HUDEP-2 (cell line): ENCODE data around the gene BSG.

Experiments
- DNase-seq, 76 experiments: peaks; one replicate each; lab custom pipeline; 2025; ENCODE audit not compliant: unreplicated experiment in 76 of 76; lab: John Stamatoyannopoulos, UW

The BSG gene

DNA sequence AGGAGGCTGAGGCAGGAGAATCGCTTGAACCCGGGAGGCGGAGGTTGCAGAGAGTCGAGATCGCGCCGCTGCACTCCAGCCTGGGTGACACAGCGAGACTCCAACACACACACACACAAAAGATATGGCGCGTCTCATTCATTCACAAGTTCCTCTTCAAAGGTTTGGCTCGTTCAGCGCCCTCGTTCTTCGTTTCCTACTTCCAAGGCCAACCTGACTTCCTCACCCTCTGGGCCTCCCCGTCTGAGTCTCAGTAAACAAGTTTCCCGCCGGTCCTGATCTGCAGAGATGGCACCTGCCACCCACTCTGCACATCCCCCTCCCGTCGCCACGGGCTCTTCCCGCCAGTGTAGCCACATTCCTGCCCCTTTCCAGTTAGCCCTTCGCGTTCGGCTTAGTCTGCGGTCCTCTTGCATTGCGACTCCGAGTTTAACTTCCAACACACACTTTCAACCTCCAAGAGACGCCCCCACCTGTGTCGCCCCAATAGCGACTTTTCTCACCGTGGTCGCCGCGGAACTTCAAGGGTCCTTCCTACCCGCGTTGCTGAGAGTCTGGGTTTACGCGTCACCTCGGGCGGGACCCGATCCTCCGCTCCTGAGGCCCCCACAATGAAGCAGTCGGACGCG lies 1.3 kb upstream of the BSG start:
- DNase-seq, result peak in 61 of 76 experiments; percentile 40 to 96 (median 68)

DNA sequence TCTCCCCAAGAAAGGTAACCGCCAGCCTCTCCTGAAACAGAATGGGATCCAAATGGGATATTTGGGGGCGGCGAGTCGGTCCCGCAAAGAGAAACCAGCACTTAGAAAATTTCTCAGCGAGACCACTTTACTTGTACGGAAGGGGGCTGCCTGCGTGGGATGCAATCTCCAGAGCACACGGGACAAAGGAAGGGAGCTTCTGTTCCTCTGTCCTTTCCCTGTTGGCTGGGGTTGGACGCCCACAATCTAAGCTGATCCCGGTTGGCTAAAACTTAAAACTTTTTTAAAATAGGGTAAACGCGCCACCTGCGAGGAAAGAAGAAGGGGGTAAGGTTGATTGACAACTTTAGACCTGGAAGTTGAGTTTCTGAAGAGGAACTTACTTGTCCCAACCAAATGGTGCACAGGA lies 826 bp upstream of the BSG start:
- DNase-seq, result peak in 46 of 76 experiments; percentile 12 to 83 (median 61)

DNA sequence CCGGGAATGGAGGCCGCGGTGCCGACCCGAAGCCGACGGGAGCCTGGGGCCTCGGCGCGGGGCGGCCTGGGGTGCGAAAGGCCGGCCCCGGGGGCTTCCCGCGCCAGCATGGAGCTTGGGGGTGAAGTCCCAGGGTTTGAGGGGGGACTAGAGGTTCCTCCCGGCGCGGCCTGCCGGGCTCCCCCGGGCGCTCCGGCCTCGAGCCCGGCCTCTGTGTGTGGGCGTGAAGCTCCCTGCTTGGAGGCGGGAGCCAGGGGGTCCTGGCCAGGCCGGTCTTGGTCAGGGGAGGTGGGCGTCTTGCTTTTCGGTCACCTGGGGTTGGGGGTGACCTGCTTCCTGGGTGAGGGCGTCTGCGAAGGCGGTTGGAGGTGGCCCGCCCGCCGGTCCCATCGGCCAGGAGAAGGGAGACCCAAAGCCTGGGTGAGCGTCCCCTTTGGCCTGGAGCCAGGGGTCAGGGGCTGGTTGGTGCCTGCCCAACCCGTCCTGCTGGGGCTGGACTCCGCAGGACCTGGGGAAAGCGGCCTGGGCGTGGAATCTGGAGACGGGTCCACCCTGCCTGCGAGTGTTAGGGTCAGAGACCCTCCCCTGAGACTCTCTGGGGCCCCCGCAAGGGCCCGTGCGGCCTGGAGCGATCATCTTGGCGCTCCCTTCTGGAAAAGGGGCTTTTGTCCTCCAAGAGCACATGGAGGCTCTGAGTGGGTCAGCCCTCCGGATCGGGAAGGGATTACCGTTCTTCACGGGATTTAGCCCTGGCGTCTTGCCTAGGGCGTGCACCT lies 535 bp downstream of the BSG start:
- DNase-seq, result peak in 35 of 76 experiments; percentile 15 to 77 (median 39)

DNA sequence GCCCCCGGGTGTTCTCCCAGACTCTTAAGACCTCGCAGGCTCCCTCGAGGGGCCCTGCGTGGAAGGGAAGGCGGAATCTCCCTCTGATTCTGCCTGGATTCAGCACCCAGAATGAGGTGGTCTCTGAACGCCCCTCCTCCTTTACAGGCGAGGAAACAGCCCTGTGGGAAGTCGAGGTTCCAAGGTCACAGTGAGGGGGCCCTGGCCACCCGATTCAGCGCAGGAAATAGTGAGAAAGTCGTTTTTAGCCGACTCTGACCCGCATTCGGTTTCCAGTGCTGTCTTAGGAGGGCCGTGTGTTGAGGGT lies 1.1 kb downstream of the BSG start:
- peak in 3 of 76 experiments; percentile 18 to 31 (median 28) for DNase-seq

DNA sequence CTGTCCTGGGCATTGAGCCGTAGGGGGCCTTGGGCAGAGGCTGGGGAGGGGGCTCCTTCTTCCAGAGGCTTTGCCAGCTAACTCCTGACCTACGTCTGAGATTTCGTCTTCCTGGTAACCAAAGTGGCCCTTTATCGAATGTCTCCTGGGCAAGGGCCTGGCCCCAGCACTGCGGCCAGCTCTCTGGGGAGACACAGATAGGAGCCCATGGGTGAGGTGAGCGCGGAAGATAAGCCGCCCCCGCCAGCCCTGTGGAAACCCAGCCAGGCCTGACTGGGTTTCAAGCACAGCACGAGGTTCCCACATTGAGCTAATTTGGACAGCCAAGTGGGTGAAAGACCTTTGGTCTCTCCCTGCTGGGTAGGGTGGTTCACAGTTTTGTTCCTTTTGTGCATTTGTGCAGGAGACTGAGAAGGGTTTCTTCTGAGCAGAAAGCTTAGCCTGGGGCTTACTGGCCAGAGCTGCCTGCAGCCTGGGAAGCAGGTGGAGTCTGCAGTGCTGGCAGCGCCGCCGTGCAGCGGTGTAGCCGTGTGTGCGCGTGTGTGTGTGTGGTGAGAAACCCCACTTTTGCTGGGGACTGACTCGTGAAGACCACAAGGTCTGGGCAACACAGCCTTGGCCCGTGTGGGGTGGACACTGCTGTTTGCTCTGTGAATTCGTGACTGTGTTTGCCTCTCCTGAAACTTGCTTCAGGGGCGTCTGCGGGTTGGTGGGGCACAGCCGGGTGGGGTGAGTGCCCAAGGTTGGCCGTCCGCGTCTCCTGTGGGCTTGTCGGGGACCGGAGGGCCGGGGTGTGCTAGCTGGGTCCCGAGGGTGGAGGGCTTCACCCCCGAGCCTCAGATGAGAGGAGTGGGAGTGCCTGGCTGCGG lies 2.5 kb downstream of the BSG start:
- DNase-seq, result peak in 75 of 76 experiments; percentile 70 to 98 (median 95)

DNA sequence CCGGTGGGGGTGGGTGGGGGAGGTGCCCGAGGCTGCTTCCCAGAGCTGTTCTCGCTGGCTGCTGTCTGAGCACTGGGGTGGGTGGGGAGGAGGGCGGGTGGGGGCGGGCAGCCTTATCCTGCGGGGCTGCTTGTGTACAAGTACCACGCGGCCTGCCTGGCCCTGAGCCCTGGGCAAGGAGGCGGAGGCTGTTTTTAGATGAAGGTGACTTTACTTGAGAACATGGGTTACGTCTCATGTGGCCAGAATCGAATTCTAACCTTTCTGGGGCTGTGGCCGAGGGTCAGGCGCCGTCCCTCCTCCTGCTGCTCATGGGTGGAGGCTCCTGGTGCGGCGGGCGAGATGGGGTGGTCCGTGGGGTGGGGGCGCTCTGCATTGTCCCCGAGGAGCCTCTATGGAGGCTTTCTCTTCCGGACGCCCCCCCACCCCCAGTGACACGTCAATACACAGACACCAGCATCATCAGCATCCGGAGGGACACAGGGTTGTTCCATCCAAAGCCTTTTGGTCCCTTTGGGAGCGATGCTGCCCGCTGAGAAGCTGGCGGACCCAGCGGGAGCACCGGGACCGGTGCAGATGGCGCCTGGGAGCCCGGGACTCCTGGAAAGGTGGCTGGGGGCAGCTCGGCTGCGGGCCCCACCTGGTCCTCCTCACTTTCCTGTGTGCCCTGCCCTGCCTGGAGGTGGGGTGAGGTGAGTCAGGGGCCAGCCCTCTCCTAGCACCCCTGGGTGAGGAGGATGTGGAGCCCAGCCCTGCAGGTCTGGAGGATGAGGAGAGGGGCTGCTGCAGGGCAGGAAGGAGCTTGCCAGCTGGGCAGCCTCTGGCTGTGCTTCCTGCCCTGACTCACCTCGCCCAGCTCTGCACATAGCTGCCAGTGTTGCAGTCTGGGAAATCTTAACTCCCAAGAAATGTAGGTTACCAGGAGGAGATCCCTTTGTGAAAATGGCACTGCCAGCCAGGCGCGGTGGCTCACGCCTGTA lies 3.4 kb downstream of the BSG start:
- DNase-seq, result peak in 73 of 76 experiments; percentile 62 to 97 (median 91)

DNA sequence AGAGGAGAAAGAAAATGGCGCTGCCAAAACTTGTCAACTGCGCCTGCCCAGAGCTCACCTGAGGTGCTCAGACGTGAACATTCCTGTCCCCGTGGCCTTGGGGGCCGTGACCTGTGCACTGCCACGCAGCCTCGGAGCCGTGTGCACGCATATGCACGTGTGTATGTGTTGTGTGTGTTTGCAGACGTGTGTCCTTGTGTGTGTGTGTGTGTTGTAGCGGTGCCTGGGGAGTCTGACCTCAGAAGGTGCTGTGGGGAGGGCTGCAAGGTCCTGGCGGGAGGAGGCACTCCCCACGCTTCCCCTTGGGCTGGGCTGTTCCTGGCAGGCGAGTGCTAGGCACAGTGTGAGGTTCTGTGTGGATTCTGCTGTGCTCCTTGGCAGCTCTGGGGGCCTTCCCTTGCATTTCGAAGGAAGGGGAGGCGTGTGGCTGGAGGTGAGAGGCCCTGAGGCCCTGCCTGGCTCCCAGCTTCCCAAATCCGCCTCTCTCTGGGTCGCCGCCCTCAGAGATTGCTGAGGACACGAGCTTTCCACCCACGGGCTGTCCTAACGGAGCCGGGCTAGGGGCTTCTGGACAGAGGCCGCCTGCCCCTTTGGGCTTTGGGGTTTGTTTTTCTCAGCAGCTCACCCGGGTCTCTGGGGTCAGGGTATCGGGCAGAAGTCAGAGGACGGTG lies 4.5 kb downstream of the BSG start:
- DNase-seq, result no peak

DNA sequence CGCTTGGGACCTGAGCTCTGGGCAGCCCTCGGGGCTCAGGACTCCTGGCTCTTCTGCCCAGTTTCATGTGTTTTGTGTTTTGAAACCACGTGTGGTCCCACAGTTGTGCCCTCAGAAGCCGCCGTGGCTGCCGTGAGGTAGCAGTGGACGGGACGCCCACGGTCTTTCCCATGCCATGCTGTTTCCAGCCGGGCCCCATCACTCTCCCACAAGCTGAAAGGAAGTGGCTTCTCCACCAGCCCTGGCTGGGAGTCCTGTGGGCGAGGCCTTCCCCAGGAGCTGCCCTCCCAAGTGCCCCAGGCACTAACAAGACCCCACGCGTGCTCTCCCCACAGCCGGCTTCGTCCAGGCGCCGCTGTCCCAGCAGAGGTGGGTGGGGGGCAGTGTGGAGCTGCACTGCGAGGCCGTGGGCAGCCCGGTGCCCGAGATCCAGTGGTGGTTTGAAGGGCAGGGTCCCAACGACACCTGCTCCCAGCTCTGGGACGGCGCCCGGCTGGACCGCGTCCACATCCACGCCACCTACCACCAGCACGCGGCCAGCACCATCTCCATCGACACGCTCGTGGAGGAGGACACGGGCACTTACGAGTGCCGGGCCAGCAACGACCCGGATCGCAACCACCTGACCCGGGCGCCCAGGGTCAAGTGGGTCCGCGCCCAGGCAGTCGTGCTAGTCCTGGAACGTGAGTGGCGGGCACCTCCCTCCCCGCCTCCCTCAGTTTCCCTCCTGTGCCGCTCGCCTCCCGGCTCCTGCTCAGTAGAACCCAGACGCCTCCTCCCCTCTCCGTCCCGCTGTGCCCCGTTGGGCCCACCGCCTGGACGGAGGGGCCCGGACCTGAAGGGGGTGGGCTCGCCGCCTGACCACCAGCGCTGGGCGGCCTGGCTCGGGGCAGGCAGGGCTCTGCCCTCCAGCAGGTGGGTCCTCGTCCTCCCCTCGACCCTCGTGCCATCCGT lies 5.3 kb downstream of the BSG start:
- DNase-seq, result no peak

DNA sequence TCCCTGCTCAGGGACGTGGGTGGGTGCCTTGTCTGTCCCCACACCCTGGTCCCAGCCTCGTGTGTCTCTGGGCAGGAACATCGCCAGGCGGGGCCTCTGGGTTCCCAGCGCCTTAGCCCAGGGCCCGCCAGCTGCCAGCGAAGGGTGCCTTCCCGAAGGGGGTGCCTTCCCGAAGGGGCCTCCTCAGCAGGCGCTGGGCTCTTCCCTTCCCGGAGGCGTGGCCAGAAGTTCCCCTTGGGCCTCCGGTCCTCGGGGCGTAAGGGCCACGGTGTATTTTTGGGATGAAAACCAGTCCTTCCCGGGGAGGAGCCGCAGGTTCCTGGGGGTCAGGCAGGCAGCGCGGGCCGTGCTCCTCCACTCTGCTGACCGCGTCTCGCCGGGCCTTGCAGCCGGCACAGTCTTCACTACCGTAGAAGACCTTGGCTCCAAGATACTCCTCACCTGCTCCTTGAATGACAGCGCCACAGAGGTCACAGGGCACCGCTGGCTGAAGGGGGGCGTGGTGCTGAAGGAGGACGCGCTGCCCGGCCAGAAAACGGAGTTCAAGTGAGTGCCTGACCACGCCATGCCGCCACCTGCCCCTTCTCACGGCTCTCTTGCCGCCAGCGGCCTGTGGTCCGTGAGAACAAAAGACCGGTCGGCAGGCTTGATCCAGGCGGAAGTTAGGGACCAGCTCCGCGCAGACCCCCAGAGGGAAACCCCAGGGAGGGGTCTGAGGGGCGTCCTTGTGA lies 6.9 kb downstream of the BSG start:
- no peak for DNase-seq

DNA sequence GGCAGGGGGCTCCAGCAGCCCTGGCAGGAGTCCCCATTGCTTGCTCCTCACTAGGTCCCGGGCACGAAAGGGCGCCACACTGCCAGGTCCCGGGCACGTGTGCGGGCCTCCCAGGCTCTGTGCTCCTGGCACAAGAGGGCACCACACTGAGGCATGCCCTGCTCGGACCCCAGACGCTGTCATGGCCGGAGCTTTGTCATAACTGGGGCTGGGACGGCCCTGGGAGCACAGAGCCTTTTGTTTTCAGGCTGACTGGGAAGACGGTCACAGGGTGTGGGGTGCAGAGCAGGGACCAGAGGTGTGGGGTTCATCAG lies 7.4 kb downstream of the BSG start:
- no peak for DNase-seq

DNA sequence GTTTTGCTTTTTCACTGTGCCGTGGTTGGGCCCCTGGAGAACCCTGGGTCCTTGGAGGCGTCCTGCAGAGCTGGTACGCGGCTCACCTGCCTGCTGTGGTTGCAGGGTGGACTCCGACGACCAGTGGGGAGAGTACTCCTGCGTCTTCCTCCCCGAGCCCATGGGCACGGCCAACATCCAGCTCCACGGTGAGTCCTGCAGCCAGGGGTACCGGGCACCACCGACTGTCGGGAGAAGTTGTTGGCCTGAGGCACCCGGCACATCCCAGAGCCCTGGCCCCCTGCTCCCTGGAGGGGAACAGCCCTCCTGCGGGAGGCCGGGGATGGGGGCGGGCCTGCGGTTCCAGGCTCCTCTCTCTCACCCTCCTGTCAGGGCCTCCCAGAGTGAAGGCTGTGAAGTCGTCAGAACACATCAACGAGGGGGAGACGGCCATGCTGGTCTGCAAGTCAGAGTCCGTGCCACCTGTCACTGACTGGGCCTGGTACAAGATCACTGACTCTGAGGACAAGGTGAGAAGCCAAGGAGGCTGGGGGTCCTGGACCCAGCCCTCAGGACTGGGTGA lies 8.0 kb downstream of the BSG start:
- no peak for DNase-seq

DNA sequence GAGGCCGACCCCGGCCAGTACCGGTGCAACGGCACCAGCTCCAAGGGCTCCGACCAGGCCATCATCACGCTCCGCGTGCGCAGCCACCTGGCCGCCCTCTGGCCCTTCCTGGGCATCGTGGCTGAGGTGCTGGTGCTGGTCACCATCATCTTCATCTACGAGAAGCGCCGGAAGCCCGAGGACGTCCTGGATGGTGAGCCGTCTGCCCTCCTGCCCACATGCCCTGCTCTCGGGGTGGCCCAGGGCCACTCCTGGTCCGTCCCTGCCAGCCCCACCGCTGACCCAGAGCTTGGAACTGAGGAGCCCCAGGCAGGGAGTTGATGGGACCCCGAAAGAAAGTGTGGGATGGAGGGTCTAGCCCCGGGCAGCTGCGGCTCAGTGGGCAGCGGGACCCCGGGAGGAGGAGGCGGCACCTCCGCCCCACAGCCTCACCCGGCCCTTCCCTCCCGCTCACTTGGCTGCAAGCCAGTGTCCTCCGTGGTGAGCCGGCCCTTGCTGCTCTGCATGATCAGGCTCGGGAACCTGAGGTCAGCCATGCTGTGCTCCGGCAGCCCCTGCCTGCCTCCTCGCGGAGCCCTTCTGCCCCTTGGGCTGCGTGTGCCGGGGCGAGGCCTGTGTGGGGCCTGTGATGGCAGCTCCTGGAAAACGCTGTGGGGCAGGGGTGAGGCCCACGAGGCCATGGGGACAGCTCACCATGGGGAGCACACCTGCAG lies 9.2 kb downstream of the BSG start:
- peak in 24 of 76 experiments; percentile 17 to 70 (median 30) for DNase-seq

DNA sequence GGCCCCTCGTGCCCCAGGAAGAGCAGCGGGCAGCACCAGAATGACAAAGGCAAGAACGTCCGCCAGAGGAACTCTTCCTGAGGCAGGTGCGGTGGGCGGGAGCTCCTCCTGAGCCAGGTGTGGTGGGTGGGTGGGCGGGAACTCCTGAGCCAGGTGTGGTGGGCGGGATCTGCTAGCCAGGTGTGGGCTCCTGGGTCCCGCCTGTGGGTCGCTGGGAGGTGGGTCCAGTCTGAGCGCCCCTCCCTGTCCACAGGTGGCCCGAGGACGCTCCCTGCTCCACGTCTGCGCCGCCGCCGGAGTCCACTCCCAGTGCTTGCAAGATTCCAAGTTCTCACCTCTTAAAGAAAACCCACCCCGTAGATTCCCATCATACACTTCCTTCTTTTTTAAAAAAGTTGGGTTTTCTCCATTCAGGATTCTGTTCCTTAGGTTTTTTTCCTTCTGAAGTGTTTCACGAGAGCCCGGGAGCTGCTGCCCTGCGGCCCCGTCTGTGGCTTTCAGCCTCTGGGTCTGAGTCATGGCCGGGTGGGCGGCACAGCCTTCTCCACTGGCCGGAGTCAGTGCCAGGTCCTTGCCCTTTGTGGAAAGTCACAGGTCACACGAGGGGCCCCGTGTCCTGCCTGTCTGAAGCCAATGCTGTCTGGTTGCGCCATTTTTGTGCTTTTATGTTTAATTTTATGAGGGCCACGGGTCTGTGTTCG lies 10.3 kb downstream of the BSG start:
- DNase-seq, result peak in 3 of 76 experiments; percentile 21 to 41 (median 30)

DNA sequence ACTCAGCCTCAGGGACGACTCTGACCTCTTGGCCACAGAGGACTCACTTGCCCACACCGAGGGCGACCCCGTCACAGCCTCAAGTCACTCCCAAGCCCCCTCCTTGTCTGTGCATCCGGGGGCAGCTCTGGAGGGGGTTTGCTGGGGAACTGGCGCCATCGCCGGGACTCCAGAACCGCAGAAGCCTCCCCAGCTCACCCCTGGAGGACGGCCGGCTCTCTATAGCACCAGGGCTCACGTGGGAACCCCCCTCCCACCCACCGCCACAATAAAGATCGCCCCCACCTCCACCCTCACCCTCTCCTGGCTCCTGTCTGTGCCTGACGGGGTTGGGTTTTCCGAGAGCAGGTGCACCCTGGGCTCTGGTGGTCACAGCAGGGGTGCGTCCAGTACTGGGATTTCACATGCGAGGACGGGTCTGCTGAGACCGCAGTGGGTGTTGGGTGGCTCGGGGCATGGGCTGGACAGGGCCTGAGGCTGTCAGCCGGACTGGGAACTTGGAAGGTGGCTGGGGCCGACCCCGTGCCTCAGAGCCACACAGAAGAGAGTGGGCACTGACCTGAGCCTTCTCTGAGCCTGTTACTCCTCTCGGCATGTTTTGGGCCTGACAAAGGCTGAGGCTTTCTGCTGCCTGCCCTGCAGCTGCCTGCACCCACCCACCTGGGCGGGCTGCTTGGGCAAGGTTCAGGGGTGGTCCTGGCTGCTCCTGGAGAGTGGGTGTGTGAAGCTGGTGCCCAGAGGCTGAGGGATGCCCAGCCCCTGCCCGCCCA lies 11.0 kb downstream of the BSG start:
- DNase-seq, result peak in 2 of 76 experiments; percentile 38 to 46

DNA sequence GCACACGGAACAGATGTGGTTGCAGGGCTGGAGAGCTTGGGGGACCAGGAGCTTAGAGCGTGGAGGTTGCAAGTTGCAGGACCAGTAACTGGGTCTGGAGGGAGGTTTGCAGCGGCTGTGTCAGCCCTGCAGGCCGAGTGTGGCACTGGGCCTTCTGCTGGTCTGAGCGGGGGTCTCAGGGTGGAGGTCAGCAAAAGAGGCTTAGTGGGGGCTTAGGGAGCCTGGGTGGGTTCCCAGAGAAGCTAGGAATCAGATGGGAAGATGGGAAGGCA lies 11.5 kb downstream of the BSG start:
- peak in 4 of 76 experiments; percentile 27 to 56 (median 46) for DNase-seq
